Heart right ventricle (tissue), 16 donors: Measurements from ENCODE around the gene GRAP2. TPM values are rescaled to one million over a fixed set of nuclear protein-coding genes. Genes with fewer than 3 reads are reported as not detected.

Source experiments
- ATAC-seq, 8 donors: fragments of 200-7000 bp; cut with Tn5 transposase; one replicate each; pipeline ENCODE4 v1.9.1; 2020; ENCODE audit warnings: mild to moderate bottlenecking in 8 of 8, moderate library complexity in 8 of 8, moderate number of reproducible peaks in 1 of 8
- DNase-seq, 2 donors: peaks; one replicate each; pipeline ENCODE4 v3.0.0-alpha.2; 2020
- H3K27ac ChIP-seq, 10 donors: fragments of 200-600 bp; sonication (generic) in 2 of 10; one replicate each; pipeline versions ENCODE4 v1.5.0 to v1.8.0; 2020 to 2022; ENCODE audit warnings: mild to moderate bottlenecking in 3 of 10
- H3K27me3 ChIP-seq, 7 donors: fragments of 200-600 bp; one replicate each; pipeline ENCODE4 v1.8.0; 2021 to 2022; ENCODE audit warnings: mild to moderate bottlenecking in 2 of 7
- H3K36me3 ChIP-seq, 9 donors: fragments of 200-600 bp; sonication (generic) in 1 of 9; one replicate each; pipeline versions ENCODE4 v1.5.0 to v1.8.0; 2020 to 2022; ENCODE audit warnings: mild to moderate bottlenecking in 2 of 9
- H3K4me1 ChIP-seq, 9 donors: fragments of 200-600 bp; sonication (generic) in 1 of 9; one replicate each; pipeline versions ENCODE4 v1.5.0 to v1.8.0; 2020 to 2022; ENCODE audit warnings: mild to moderate bottlenecking in 4 of 9
- H3K4me3 ChIP-seq, 10 donors: fragments of 200-600 bp; sonication (generic) in 2 of 10; one replicate each; pipeline versions ENCODE4 v1.5.0 to v1.8.0; 2020 to 2022; ENCODE audit warnings: mild to moderate bottlenecking in 7 of 10, moderate library complexity in 2 of 10
- H3K9me3 ChIP-seq, 11 donors: fragments of 200-600 bp in 10 of 11; sonication (generic) in 2 of 11; one replicate each; pipeline versions ENCODE4 v1.5.0 to v1.8.0; 2013 to 2022; ENCODE audit warnings: mild to moderate bottlenecking in 2 of 11, control low read depth in 1 of 11, moderate library complexity in 1 of 11
- CTCF ChIP-seq, 9 donors: fragments of 200-600 bp; sonication (generic) in 2 of 9; IDR thresholded peaks; one replicate each; pipeline versions ENCODE4 v1.5.0 to v1.8.0; 2021 to 2022; ENCODE audit warnings: antibody characterized with exemption in 9 of 9, mild to moderate bottlenecking in 5 of 9, moderate library complexity in 1 of 9
- WGBS, 2 donors: extraction: QIAGEN DNeasy Blood & Tissue Kit; methylation state at CpG; one replicate each; pipeline ENCODE4 v1.1.7; 2013; ENCODE audit warnings: inconsistent platforms in 1 of 2; 5-methylcytosine and 5-hydroxymethylcytosine counted together
- intact Hi-C, 10 donors: fragments of 100-400 bp; cut with DNase I; formaldehyde crosslinking; loops; one replicate each; pipeline versions ENCODE4 v1.11.1 to v1.14.2; 2022
- polyA plus RNA-seq, 2 donors: library from polyadenylated mRNA; stranded (reverse); fragments of 200-250 nt; gene quantifications; one replicate each; pipeline ENCODE4 v1.2.3, GENCODE V29; 2013
- total RNA-seq, 10 donors: library from RNA; stranded (reverse); fragmentation: NEBNext Ultra II Directional in 3 of 10; extraction: Animal tissue kit (Norgen Biotek cat#: 25700) in 3 of 10; gene quantifications; one replicate each; pipeline versions ENCODE4 v1.2.1 to v1.2.4, GENCODE V29; 2021 to 2023
- donor health status: Arrhythmogenic right ventricular cardiomyopathy.
- donor health status: ischemic (EF 13 %, LVEDD 7.1; RV severe dilation, severe dysfunction).
- donor health status: healthy with polysubstance abuse.
- donor health status: DM: no; HTN: yes; CAD: no.
- donor health status: DM: no; HTN: no; CAD: no.
- donor health status: ischemic (EF 25% LVEDD 6.9; RV normal size, moderate dysfunction).
- donor health status: ischemic (EF 25% LVEDD 5.7; RV mildly dilated, moderate dysfunction).
- donor health status: healthy.
- donor health status: DM: yes; HTN: yes; CAD: no.
- donor health status: Ischemic cardiomyopathy.
- donor health status: ischemic (EF 35%, LVEDD 5.7; RV mildly dilated, moderate dysfunction).
- donor health status: nonischemic (EF 11% LVEDD 7.7; RV severe dilation, severe dysfunction).
- donor health status: DM: yes; HTN: yes; CAD: no.
- donor health status: PGD.
- donor health status: ischemic (EF 29% LVEDD 5.4; RV normal size, mild dysfunction).
- donor health status: nonischemic (EF 23%, LVEDD 6.1; RV moderate dilation, normal function).

Gene GRAP2
- total and polyA plus RNA-seq, 12 donors = 0.19 to 5.6 (median 0.60) TPM

DNA sequence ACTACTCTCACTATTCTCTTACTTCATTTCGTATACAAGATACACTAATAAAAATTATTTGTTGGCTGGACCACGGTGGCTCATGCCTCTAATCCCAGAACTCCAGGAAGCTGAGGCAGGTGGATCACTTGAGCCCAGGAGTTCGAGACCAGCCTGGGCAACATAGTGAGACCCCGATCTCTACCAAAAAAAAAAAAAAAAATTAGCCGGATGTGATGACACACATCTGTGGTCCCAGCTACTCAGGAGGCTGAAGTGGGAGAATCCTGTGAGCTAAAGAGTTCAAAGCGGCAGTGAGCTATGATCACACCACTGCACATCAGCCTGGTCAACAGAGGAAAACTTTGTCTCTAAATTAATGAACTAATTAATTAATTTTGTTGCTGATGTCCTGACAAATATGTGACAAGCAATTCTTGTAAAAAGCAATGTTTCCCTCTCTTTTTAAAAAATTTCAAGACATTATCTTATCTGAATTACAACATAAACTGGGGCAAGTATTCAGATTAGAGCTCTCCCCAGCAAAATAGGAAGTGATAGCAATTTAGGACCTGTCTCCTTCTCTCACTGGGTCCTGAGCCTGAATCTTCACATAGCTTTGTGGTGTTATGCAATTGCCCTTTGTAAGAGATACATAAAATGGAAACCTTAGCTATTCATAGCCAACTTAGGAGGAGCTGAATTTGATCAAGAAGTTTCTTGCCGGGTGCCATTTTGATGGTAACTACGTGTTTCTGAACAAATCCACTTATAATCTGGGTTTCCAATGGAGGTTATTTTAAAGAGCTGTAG is 41.8 kb downstream of the GRAP2 start:
- intact Hi-C loops = loop anchor here in 2 of 10 donors (5.0 to 10.0 kb wide), 2 partner anchors 72 to 80 kb away; no protein-coding TSS in a partner anchor
- no peaks in the 10 kb centered on the region for H3K9me3 ChIP-seq
- DNase-seq = no peak

GRCh38 chr22:39943337-39943736 is 42.5 kb downstream of the GRAP2 start:
- 72 to 74% methylated on average over 5 of the region's 5 CpGs for WGBS, 2 donors
- Histone ChIP-seq H3K27ac (no peak overlapping the region), H3K4me1 (peaks cover 0 to 18% (median 0%) of the 10 kb centered on the region in 9 donors), H3K4me3 (no peak overlapping the region), H3K36me3 (no peaks in the 10 kb centered on the region), H3K9me3 (no peaks in the 10 kb centered on the region), H3K27me3 (peaks cover 0 to 13% (median 0%) of the 10 kb centered on the region in 7 donors)
- intact Hi-C loops = loop anchor here in 2 of 10 donors (5.0 to 10.0 kb wide), 2 partner anchors 71 to 79 kb away; no protein-coding TSS in a partner anchor
- DNase-seq = no peak
- ATAC-seq = no peak
- TF ChIP-seq CTCF (IDR thresholded peaks at IDR 0.05) = no peak

More for the DNA sequence above, 41.8 kb downstream of the GRAP2 start:
- Histone ChIP-seq H3K27ac (no peak overlapping the region), H3K27me3 (peaks cover 0 to 15% (median 0%) of the 10 kb centered on the region in 7 donors), H3K4me3 (no peak overlapping the region), H3K36me3 (no peaks in the 10 kb centered on the region), H3K4me1 (peaks cover 0 to 18% (median 0%) of the 10 kb centered on the region in 9 donors)
- ATAC-seq = no peak
- TF ChIP-seq CTCF (IDR thresholded peaks at IDR 0.05) = no peak
- WGBS, 2 donors = 87 to 90% methylated on average over 8 of the region's 8 CpGs

DNA sequence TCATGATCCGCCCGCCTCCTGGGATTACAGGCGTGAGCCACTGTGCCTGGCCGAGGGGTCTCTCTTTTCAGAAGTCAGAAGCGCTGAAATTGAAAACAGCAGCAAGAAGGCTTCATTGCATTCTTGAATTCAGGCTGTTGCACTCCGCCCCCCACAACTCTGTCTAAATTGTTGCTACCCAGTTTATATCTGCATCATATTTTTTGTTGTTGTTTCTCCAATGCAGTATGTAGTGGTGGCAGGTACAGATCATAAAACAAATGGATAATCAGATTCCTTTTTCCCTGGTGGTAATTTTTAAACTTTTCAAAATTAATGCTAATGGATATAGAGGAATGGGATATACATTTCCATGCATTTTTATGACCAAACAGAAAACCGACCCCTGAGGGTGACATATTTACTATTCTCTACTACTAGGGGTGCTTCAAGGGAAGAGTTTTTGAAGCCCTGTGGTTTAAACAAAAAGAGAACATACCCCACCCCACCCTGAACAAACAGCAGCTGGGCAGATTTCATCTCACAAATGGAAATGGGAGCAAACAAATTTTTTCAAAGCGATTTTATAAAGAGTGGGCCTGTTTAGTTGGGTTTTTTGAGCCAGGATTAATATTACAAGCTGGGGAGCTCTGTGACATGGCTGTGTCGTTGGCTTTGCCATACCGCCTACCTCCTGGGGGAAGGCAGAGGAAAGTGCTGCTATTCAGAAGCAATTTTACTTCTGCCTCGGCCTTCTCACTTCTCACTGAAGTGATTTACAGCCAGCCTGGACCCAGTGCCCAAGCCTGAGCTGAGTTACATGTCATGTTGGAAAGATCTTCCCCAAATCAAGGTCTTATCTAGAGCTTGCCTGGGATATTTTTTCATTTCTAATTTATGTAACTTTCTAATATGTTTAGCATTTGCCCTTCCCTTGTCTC is 43.3 kb downstream of the GRAP2 start:
- TF ChIP-seq CTCF (IDR thresholded peaks at IDR 0.05) = no peak
- Histone ChIP-seq H3K4me3 (no peak overlapping the region), H3K36me3 (no peaks in the 10 kb centered on the region), H3K4me1 (peaks cover 0 to 18% (median 0%) of the 10 kb centered on the region in 9 donors), H3K9me3 (no peaks in the 10 kb centered on the region), H3K27ac (no peak overlapping the region), H3K27me3 (peaks cover 0 to 5% (median 0%) of the 10 kb centered on the region in 7 donors)
- WGBS, 2 donors = 88 to 89% methylated on average over 11 of the region's 11 CpGs
- no peak for DNase-seq
- intact Hi-C loops = loop anchor here in 2 of 10 donors (5.0 to 10.0 kb wide), 2 partner anchors 71 to 78 kb away; no protein-coding TSS in a partner anchor
- ATAC-seq = no peak

GRCh38 chr22:39946126-39946502 is 45.2 kb downstream of the GRAP2 start:
- intact Hi-C loops = loop anchor here in 1 of 10 donors (10.0 kb wide), 1 partner anchor 69 kb away; no protein-coding TSS in a partner anchor

More at GRCh38 chr22:39946126-39946502, 45.2 kb downstream of the GRAP2 start:
- DNase-seq = no peak
- ATAC-seq = no peak
- Histone ChIP-seq H3K36me3 (no peaks in the 10 kb centered on the region), H3K27me3 (peaks cover 0 to 5% (median 0%) of the 10 kb centered on the region in 7 donors), H3K27ac (no peak overlapping the region), H3K9me3 (no peaks in the 10 kb centered on the region), H3K4me3 (no peak overlapping the region), H3K4me1 (peaks cover 0 to 18% (median 0%) of the 10 kb centered on the region in 9 donors)
- no peak for TF ChIP-seq CTCF (IDR thresholded peaks at IDR 0.05)
- WGBS, 2 donors = 89 to 90% methylated on average over 4 of the region's 4 CpGs
